ENCODE results near the gene RGS3.

GRCh38 chr9:113471566-113471965 lies 8.0 kb downstream of the RGS3 start:
- TF ChIP-seq, protein P1, sequence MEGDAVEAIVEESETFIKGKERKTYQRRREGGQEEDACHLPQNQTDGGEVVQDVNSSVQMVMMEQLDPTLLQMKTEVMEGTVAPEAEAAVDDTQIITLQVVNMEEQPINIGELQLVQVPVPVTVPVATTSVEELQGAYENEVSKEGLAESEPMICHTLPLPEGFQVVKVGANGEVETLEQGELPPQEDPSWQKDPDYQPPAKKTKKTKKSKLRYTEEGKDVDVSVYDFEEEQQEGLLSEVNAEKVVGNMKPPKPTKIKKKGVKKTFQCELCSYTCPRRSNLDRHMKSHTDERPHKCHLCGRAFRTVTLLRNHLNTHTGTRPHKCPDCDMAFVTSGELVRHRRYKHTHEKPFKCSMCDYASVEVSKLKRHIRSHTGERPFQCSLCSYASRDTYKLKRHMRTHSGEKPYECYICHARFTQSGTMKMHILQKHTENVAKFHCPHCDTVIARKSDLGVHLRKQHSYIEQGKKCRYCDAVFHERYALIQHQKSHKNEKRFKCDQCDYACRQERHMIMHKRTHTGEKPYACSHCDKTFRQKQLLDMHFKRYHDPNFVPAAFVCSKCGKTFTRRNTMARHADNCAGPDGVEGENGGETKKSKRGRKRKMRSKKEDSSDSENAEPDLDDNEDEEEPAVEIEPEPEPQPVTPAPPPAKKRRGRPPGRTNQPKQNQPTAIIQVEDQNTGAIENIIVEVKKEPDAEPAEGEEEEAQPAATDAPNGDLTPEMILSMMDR (IDR thresholded peaks at IDR 0.05; ENCODE audit: extremely low read depth in 1 of 2, insufficient read depth in 1 of 2, low read depth in 1 of 2, low read length in 2 of 2), result no peak
- TF ChIP-seq POLR2A (IDR thresholded peaks at IDR 0.05; ENCODE audit: low read depth, low read length) (no peak), POLR2AphosphoS5 (IDR thresholded peaks at IDR 0.05; ENCODE audit: insufficient read depth, low read depth, low read length) (no peak), MAX (IDR thresholded peaks at IDR 0.05; ENCODE audit: insufficient read depth, insufficient read length) (no peak), MYC (IDR thresholded peaks at IDR 0.05; ENCODE audit: low read depth, low read length) (no peak), EZH2 (IDR thresholded peaks at IDR 0.05; ENCODE audit: borderline replicate concordance, low read depth, low read length, severe bottlenecking) (no peak), FOS (IDR thresholded peaks at IDR 0.05; ENCODE audit: borderline replicate concordance, insufficient read depth, low read length) (no peak), GATA2 (IDR thresholded peaks at IDR 0.05; ENCODE audit: insufficient read depth, insufficient read length, low read depth, low read length) (no peak)
